ENCODE data around the gene WIPF1.

GRCh38 chr2:174617120-174617519 is 19.5 kb upstream of the WIPF1 start:
- no peak for TF ChIP-seq CTCF (IDR thresholded peaks at IDR 0.05; ENCODE audit: low read depth, low read length, poor library complexity, severe bottlenecking)
- TF ChIP-seq EZH2phosphoT487 (IDR thresholded peaks at IDR 0.05; ENCODE audit: borderline replicate concordance, low read length): no peak
